Measurements from ENCODE around the gene TMEM225.

Gene TMEM225

GRCh38 chr11:123885570-123885969 lies at the start of gene TMEM225:
Gene TMEM225 (minus strand): TSS chr11:123885670. CDS start chr11:123885425, 245 bp downstream.
- TF ChIP-seq CTCF (IDR thresholded peaks at IDR 0.05; ENCODE audit: low read depth, low read length): no peak
- H3K4me3 ChIP-seq (ENCODE audit: low read depth, low read length): no peak within 1 kb of the TSS
- in situ Hi-C loops (cut with HindIII; ENCODE audit: low sequenced_read_pairs): no loop called here
- no peak for DNase-seq (ENCODE audit: low read depth, low spot score)

GRCh38 chr11:123924027-123924426 lies 38.6 kb upstream of the TMEM225 start:
- in situ Hi-C loops (cut with HindIII; ENCODE audit: low sequenced_read_pairs): no loop called here
- no peak for DNase-seq (ENCODE audit: low read depth, low spot score)
- H3K4me3 ChIP-seq (ENCODE audit: low read depth, low read length): no peak overlapping the region
- no peak for TF ChIP-seq CTCF (IDR thresholded peaks at IDR 0.05; ENCODE audit: low read depth, low read length)

- H3K4me3 ChIP-seq (ENCODE audit: low read depth, low read length): no peak overlapping the region
- in situ Hi-C loops (cut with HindIII; ENCODE audit: low sequenced_read_pairs): no loop called here
- TF ChIP-seq CTCF (IDR thresholded peaks at IDR 0.05; ENCODE audit: low read depth, low read length): no peak
- no peak for DNase-seq (ENCODE audit: low read depth, low spot score)
These were observed 35.5 kb upstream of the TMEM225 start for GRCh38 chr11:123920943-123921342.

- in situ Hi-C loops (cut with HindIII; ENCODE audit: low sequenced_read_pairs): no loop called here
- no peak overlapping the region for H3K4me3 ChIP-seq (ENCODE audit: low read depth, low read length)
- DNase-seq (ENCODE audit: low read depth, low spot score): no peak
- no peak for TF ChIP-seq CTCF (IDR thresholded peaks at IDR 0.05; ENCODE audit: low read depth, low read length)
These were observed 20.4 kb upstream of the TMEM225 start for GRCh38 chr11:123905826-123906225.

GRCh38 chr11:123904932-123905331 lies 19.5 kb upstream of the TMEM225 start:
- H3K4me3 ChIP-seq (ENCODE audit: low read depth, low read length): no peak overlapping the region
- no peak for DNase-seq (ENCODE audit: low read depth, low spot score)
- in situ Hi-C loops (cut with HindIII; ENCODE audit: low sequenced_read_pairs): no loop called here
- no peak for TF ChIP-seq CTCF (IDR thresholded peaks at IDR 0.05; ENCODE audit: low read depth, low read length)

GRCh38 chr11:123903932-123904331 lies 18.5 kb upstream of the TMEM225 start:
- no peak overlapping the region for H3K4me3 ChIP-seq (ENCODE audit: low read depth, low read length)
- in situ Hi-C loops (cut with HindIII; ENCODE audit: low sequenced_read_pairs): no loop called here
- no peak for DNase-seq (ENCODE audit: low read depth, low spot score)
- no peak for TF ChIP-seq CTCF (IDR thresholded peaks at IDR 0.05; ENCODE audit: low read depth, low read length)

- H3K4me3 ChIP-seq (ENCODE audit: low read depth, low read length): no peak within 1 kb of the TSS
- no peak for TF ChIP-seq CTCF (IDR thresholded peaks at IDR 0.05; ENCODE audit: low read depth, low read length)
- in situ Hi-C loops (cut with HindIII; ENCODE audit: low sequenced_read_pairs): no loop called here
- DNase-seq (ENCODE audit: low read depth, low spot score): no peak
These were observed 16.4 kb upstream of the TMEM225 start, which contains the start of gene OR8D4 for GRCh38 chr11:123901867-123902266. Gene OR8D4 (plus strand): TSS chr11:123902167. CDS start chr11:123906432, 4,265 bp downstream.

All from astrocyte of the spinal cord (primary cell).